Muscle of back (tissue), 11 donors: ENCODE results near the gene HERC5. TPM values are rescaled to one million over a fixed set of nuclear protein-coding genes. Genes with fewer than 3 reads are reported as not detected.
"Not testable (repeated sequence)": the region's sequence is repeated elsewhere in the genome, so short reads cannot be mapped to it uniquely, and the experiment has no call there.

ENCODE experiments used
- DNase-seq, 3 donors: peaks; one replicate each; pipeline versions ENCODE4 v3.0.0 to v3.0.0-alpha.2; 2013
- polyA plus RNA-seq, 10 donors: library from polyadenylated mRNA; unstranded; fragments of 120-200 nt; gene quantifications; one replicate each; pipeline ENCODE4 v1.2.1, GENCODE V29; 2013; ENCODE audit not compliant: insufficient read length in 10 of 10

The HERC5 gene
- polyA plus RNA-seq, 10 donors, result 2.0 to 3.7 (median 2.6) TPM

GRCh38 chr4:88518911-88519310 lies 62.0 kb downstream of the HERC5 start:
- no peak for DNase-seq

GRCh38 chr4:88522702-88523324 lies 65.9 kb downstream of the HERC5 start:
- DNase-seq, result peak in 2 of 3 donors; percentile 33 to 77

GRCh38 chr4:88523325-88524129 lies 66.6 kb downstream of the HERC5 start, which contains the start of gene PYURF:
Gene PYURF, minus strand, starts transcription at chr4:88523776. Its CDS starts 76 bp downstream, at chr4:88523700.
- peak; percentile 92 to 97 (median 93) for DNase-seq

- DNase-seq, result no peak
Observed at GRCh38 chr4:88524171-88524570, 67.3 kb downstream of the HERC5 start.

GRCh38 chr4:88526221-88526815 lies 69.4 kb downstream of the HERC5 start:
- DNase-seq, result no peak

- DNase-seq, result no peak
Observed at GRCh38 chr4:88527787-88528186, 70.9 kb downstream of the HERC5 start.

- no peak for DNase-seq
Observed at GRCh38 chr4:88528861-88529260, 71.9 kb downstream of the HERC5 start.

GRCh38 chr4:88531549-88531948 lies 74.6 kb downstream of the HERC5 start:
- no peak for DNase-seq

- no peak for DNase-seq
Observed at GRCh38 chr4:88533088-88533790, 76.3 kb downstream of the HERC5 start.

GRCh38 chr4:88533937-88534750 lies 77.2 kb downstream of the HERC5 start:
- DNase-seq, result peak in 1 of 3 donors; percentile 83

GRCh38 chr4:88535090-88535755 lies 78.3 kb downstream of the HERC5 start:
- DNase-seq, result no peak

GRCh38 chr4:88537709-88538108 lies 80.8 kb downstream of the HERC5 start:
- no peak for DNase-seq

- not testable (repeated sequence) for DNase-seq
Observed at GRCh38 chr4:88539322-88540068, 82.6 kb downstream of the HERC5 start.

- no peak for DNase-seq
Observed at GRCh38 chr4:88549815-88550214, 92.9 kb downstream of the HERC5 start.

Other genes with a start within 250 kb of the HERC5 start
- 10 to 100 TPM; 11.3 to 20.8 (median 14.6) TPM for gene PPM1K, start 172.6 kb upstream of the HERC5 start, polyA plus RNA-seq
- 1 to 10 TPM in 7 of 10 donors, under 1 TPM in 3; 0.82 to 2.1 (median 1.4) TPM for gene HERC6, start 78.3 kb upstream of the HERC5 start, polyA plus RNA-seq
- 10 to 100 TPM; 63.9 to 79.5 (median 73.4) TPM for gene PYURF, start 66.7 kb downstream of the HERC5 start, polyA plus RNA-seq
- gene HERC3, start 135.4 kb downstream of the HERC5 start, polyA plus RNA-seq, result 10 to 100 TPM; 11.0 to 23.3 (median 17.4) TPM
- 1 to 10 TPM; 7.1 to 9.7 (median 8.6) TPM for gene NAP1L5, start 240.7 kb downstream of the HERC5 start, polyA plus RNA-seq